ENCODE results near the gene PCDHGC3. TPM values are rescaled to one million over a fixed set of nuclear protein-coding genes. Genes with fewer than 3 reads are reported as not detected.

Gene PCDHGC3
- polyA plus RNA-seq, 1 of the 3 experiments (the other 2 are of a cell fraction) = 97.0 TPM

DNA sequence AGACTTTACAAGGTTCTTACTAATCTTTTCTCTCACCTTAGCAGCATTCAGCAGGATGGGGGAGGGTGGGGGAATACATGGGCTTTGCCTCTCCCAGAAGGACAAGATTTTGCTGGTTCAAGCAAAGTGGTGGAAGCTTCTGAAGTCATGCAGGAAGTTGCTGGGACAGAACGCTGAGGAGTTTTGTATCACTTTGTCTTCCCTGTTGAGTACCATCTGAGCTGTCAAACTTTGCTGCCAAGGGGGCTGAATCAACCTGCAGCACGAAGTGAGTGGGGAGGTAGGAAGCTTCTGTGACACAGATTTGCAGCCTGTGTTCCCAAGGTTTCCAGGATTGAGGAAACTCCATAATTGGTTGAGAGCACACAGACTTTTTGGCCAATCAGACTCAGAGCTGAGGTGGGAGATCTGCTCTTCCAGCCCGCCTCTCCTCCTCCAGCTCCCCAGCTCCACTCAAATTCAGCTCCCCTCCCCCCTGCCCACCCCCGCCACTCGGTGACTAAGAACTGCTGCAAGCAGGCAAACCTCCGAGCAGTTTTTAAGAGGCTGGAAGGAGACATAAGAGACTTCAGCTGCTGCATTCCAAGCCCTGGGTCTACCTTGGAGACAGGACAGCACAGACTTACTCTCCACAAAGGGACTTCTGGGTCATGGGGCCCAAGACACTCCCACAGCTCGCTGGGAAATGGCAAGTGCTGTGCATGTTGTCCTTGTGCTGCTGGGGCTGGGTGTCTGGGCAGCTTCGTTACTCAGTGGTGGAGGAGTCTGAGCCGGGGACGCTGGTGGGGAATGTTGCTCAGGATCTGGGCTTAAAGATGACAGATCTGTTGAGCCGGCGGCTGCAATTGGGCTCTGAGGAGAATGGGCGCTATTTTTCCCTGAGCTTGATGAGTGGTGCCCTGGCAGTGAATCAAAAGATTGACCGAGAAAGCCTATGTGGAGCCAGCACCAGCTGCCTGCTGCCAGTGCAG, 13.1 kb downstream of the PCDHGC3 start, which contains the start of gene PCDHGC5 (continued):
- TF ChIP-seq NFIC (IDR thresholded peaks at IDR 0.05; ENCODE audit: borderline replicate concordance) (no peak; the same call in 1 of the 2 replicates), RFX5 (IDR thresholded peaks at IDR 0.05; ENCODE audit: low read length) (no peak), RAD21 (IDR thresholded peaks at IDR 0.05; ENCODE audit: low read length) (no peak), MEF2A (IDR thresholded peaks at IDR 0.05; ENCODE audit: borderline replicate concordance, low read depth) (no peak), CHD2 (IDR thresholded peaks at IDR 0.05; ENCODE audit: low read length, partially characterized antibody) (no peak), ELF1 (IDR thresholded peaks at IDR 0.05) (no peak), GABPA (IDR thresholded peaks at IDR 0.05; ENCODE audit: low read depth) (no peak)
- TF ChIP-seq, protein P1, sequence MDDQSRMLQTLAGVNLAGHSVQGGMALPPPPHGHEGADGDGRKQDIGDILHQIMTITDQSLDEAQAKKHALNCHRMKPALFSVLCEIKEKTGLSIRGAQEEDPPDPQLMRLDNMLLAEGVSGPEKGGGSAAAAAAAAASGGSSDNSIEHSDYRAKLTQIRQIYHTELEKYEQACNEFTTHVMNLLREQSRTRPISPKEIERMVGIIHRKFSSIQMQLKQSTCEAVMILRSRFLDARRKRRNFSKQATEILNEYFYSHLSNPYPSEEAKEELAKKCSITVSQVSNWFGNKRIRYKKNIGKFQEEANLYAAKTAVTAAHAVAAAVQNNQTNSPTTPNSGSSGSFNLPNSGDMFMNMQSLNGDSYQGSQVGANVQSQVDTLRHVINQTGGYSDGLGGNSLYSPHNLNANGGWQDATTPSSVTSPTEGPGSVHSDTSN (IDR thresholded peaks at IDR 0.05) = peak; percentile 49
- TF ChIP-seq, protein P2, sequence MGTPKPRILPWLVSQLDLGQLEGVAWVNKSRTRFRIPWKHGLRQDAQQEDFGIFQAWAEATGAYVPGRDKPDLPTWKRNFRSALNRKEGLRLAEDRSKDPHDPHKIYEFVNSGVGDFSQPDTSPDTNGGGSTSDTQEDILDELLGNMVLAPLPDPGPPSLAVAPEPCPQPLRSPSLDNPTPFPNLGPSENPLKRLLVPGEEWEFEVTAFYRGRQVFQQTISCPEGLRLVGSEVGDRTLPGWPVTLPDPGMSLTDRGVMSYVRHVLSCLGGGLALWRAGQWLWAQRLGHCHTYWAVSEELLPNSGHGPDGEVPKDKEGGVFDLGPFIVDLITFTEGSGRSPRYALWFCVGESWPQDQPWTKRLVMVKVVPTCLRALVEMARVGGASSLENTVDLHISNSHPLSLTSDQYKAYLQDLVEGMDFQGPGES (IDR thresholded peaks at IDR 0.05; ENCODE audit: low read depth, low read length) = no peak
- TF ChIP-seq, protein P3, sequence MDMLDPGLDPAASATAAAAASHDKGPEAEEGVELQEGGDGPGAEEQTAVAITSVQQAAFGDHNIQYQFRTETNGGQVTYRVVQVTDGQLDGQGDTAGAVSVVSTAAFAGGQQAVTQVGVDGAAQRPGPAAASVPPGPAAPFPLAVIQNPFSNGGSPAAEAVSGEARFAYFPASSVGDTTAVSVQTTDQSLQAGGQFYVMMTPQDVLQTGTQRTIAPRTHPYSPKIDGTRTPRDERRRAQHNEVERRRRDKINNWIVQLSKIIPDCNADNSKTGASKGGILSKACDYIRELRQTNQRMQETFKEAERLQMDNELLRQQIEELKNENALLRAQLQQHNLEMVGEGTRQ (IDR thresholded peaks at IDR 0.05; ENCODE audit: borderline replicate concordance, low read depth, low read length) = no peak
- TF ChIP-seq, protein P4, sequence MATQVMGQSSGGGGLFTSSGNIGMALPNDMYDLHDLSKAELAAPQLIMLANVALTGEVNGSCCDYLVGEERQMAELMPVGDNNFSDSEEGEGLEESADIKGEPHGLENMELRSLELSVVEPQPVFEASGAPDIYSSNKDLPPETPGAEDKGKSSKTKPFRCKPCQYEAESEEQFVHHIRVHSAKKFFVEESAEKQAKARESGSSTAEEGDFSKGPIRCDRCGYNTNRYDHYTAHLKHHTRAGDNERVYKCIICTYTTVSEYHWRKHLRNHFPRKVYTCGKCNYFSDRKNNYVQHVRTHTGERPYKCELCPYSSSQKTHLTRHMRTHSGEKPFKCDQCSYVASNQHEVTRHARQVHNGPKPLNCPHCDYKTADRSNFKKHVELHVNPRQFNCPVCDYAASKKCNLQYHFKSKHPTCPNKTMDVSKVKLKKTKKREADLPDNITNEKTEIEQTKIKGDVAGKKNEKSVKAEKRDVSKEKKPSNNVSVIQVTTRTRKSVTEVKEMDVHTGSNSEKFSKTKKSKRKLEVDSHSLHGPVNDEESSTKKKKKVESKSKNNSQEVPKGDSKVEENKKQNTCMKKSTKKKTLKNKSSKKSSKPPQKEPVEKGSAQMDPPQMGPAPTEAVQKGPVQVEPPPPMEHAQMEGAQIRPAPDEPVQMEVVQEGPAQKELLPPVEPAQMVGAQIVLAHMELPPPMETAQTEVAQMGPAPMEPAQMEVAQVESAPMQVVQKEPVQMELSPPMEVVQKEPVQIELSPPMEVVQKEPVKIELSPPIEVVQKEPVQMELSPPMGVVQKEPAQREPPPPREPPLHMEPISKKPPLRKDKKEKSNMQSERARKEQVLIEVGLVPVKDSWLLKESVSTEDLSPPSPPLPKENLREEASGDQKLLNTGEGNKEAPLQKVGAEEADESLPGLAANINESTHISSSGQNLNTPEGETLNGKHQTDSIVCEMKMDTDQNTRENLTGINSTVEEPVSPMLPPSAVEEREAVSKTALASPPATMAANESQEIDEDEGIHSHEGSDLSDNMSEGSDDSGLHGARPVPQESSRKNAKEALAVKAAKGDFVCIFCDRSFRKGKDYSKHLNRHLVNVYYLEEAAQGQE (IDR thresholded peaks at IDR 0.05; ENCODE audit: low read depth, low read length) = no peak
- TF ChIP-seq, protein P5, sequence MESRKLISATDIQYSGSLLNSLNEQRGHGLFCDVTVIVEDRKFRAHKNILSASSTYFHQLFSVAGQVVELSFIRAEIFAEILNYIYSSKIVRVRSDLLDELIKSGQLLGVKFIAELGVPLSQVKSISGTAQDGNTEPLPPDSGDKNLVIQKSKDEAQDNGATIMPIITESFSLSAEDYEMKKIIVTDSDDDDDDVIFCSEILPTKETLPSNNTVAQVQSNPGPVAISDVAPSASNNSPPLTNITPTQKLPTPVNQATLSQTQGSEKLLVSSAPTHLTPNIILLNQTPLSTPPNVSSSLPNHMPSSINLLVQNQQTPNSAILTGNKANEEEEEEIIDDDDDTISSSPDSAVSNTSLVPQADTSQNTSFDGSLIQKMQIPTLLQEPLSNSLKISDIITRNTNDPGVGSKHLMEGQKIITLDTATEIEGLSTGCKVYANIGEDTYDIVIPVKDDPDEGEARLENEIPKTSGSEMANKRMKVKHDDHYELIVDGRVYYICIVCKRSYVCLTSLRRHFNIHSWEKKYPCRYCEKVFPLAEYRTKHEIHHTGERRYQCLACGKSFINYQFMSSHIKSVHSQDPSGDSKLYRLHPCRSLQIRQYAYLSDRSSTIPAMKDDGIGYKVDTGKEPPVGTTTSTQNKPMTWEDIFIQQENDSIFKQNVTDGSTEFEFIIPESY (IDR thresholded peaks at IDR 0.05; ENCODE audit: borderline replicate concordance, low read depth) = no peak
